Measurements from ENCODE around the gene NPAS4. TPM values are rescaled to one million over a fixed set of nuclear protein-coding genes. Genes with fewer than 3 reads are reported as not detected.

The NPAS4 gene
- polyA plus RNA-seq, 1 of the 3 experiments (the other 2 are of a cell fraction) = 0.03 TPM

- no peak for DNase-seq
- ChIA-PET CTCF (no interaction called here), POLR2A (no interaction called here)
- TF ChIP-seq, protein P1, sequence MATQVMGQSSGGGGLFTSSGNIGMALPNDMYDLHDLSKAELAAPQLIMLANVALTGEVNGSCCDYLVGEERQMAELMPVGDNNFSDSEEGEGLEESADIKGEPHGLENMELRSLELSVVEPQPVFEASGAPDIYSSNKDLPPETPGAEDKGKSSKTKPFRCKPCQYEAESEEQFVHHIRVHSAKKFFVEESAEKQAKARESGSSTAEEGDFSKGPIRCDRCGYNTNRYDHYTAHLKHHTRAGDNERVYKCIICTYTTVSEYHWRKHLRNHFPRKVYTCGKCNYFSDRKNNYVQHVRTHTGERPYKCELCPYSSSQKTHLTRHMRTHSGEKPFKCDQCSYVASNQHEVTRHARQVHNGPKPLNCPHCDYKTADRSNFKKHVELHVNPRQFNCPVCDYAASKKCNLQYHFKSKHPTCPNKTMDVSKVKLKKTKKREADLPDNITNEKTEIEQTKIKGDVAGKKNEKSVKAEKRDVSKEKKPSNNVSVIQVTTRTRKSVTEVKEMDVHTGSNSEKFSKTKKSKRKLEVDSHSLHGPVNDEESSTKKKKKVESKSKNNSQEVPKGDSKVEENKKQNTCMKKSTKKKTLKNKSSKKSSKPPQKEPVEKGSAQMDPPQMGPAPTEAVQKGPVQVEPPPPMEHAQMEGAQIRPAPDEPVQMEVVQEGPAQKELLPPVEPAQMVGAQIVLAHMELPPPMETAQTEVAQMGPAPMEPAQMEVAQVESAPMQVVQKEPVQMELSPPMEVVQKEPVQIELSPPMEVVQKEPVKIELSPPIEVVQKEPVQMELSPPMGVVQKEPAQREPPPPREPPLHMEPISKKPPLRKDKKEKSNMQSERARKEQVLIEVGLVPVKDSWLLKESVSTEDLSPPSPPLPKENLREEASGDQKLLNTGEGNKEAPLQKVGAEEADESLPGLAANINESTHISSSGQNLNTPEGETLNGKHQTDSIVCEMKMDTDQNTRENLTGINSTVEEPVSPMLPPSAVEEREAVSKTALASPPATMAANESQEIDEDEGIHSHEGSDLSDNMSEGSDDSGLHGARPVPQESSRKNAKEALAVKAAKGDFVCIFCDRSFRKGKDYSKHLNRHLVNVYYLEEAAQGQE (IDR thresholded peaks at IDR 0.05; ENCODE audit: low read depth, low read length) = no peak
- TF ChIP-seq TEAD4 (IDR thresholded peaks at IDR 0.05; ENCODE audit: borderline replicate concordance, insufficient read depth) (no peak), SMC3 (IDR thresholded peaks at IDR 0.05; ENCODE audit: low read depth, low read length) (no peak), FOXM1 (IDR thresholded peaks at IDR 0.05; ENCODE audit: low read depth) (no peak), EP300 (IDR thresholded peaks at IDR 0.05; ENCODE audit: borderline replicate concordance in 1 of 2, low read depth in 1 of 2, low read length in 1 of 2) (no peak), RFX5 (IDR thresholded peaks at IDR 0.05; ENCODE audit: low read length) (no peak), MXI1 (IDR thresholded peaks at IDR 0.05; ENCODE audit: low read depth, low read length) (no peak), FOXJ3 (CRISPR knock-in tag; IDR thresholded peaks at IDR 0.05) (no peak), TCF12 (IDR thresholded peaks at IDR 0.05) (no peak), CTCF (IDR thresholded peaks at IDR 0.05) (no peak), NRF1 (IDR thresholded peaks at IDR 0.05; ENCODE audit: low read depth, low read length) (no peak), RCOR1 (IDR thresholded peaks at IDR 0.05; ENCODE audit: low read length) (no peak), FOSL2 (IDR thresholded peaks at IDR 0.05; ENCODE audit: borderline replicate concordance, low read depth) (no peak), GABPA (IDR thresholded peaks at IDR 0.05; ENCODE audit: low read depth) (no peak)
- TF ChIP-seq, protein P2, sequence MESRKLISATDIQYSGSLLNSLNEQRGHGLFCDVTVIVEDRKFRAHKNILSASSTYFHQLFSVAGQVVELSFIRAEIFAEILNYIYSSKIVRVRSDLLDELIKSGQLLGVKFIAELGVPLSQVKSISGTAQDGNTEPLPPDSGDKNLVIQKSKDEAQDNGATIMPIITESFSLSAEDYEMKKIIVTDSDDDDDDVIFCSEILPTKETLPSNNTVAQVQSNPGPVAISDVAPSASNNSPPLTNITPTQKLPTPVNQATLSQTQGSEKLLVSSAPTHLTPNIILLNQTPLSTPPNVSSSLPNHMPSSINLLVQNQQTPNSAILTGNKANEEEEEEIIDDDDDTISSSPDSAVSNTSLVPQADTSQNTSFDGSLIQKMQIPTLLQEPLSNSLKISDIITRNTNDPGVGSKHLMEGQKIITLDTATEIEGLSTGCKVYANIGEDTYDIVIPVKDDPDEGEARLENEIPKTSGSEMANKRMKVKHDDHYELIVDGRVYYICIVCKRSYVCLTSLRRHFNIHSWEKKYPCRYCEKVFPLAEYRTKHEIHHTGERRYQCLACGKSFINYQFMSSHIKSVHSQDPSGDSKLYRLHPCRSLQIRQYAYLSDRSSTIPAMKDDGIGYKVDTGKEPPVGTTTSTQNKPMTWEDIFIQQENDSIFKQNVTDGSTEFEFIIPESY (IDR thresholded peaks at IDR 0.05; ENCODE audit: borderline replicate concordance, low read depth) = no peak
- TF ChIP-seq, protein P3, sequence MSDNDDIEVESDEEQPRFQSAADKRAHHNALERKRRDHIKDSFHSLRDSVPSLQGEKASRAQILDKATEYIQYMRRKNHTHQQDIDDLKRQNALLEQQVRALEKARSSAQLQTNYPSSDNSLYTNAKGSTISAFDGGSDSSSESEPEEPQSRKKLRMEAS (IDR thresholded peaks at IDR 0.05; ENCODE audit: low read depth) = no peak
- TF ChIP-seq, protein P4, sequence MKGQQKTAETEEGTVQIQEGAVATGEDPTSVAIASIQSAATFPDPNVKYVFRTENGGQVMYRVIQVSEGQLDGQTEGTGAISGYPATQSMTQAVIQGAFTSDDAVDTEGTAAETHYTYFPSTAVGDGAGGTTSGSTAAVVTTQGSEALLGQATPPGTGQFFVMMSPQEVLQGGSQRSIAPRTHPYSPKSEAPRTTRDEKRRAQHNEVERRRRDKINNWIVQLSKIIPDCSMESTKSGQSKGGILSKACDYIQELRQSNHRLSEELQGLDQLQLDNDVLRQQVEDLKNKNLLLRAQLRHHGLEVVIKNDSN (IDR thresholded peaks at IDR 0.05; ENCODE audit: borderline replicate concordance, low read depth) = no peak
- TF ChIP-seq, protein P5, sequence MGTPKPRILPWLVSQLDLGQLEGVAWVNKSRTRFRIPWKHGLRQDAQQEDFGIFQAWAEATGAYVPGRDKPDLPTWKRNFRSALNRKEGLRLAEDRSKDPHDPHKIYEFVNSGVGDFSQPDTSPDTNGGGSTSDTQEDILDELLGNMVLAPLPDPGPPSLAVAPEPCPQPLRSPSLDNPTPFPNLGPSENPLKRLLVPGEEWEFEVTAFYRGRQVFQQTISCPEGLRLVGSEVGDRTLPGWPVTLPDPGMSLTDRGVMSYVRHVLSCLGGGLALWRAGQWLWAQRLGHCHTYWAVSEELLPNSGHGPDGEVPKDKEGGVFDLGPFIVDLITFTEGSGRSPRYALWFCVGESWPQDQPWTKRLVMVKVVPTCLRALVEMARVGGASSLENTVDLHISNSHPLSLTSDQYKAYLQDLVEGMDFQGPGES (IDR thresholded peaks at IDR 0.05; ENCODE audit: low read depth, low read length) = no peak
- Histone ChIP-seq H3K27me3 (ENCODE audit: insufficient read depth) (peaks cover 9% of the 10 kb centered on the region), H3K9me3 (no peaks in the 10 kb centered on the region), H3K4me2 (no peak overlapping the region), H3F3A (replicated peaks; ENCODE audit: insufficient read depth) (no peaks in the 10 kb centered on the region), H3K36me3 (replicated peaks in 1 of 2; ENCODE audit: control insufficient read depth in 1 of 2, insufficient read depth in 2 of 2, low read length in 1 of 2) (no peaks in the 10 kb centered on the region), H3K4me1 (ENCODE audit: control insufficient read depth in 1 of 2, insufficient read depth in 2 of 2, low read depth in 1 of 2, low read length in 1 of 2) (no peaks in the 10 kb centered on the region), H4K20me1 (ENCODE audit: insufficient read depth) (no peaks in the 10 kb centered on the region), H3K9ac (no peak overlapping the region), H3K27ac (ENCODE audit: low read depth in 2 of 2, low read length in 1 of 2) (no peak overlapping the region), H3K4me3 (ENCODE audit: low read depth in 2 of 2, low read length in 1 of 2) (no peak overlapping the region), H3K9me2 (no peaks in the 10 kb centered on the region), H3K79me2 (ENCODE audit: insufficient read depth) (no peaks in the 10 kb centered on the region), H2AFZ (ENCODE audit: low read depth) (no peak overlapping the region)
- 9% methylated on average over 4 of the region's 4 CpGs for WGBS (ENCODE audit: low lambda C conversion rate)
Measured at GRCh38 chr11:66448523-66448922, 27.7 kb downstream of the NPAS4 start.

Data from SK-N-SH (cell line).